GM21723 (cell line): ENCODE data around the gene FOXN3.
"Not testable (repeated sequence)": the region's sequence is repeated elsewhere in the genome, so short reads cannot be mapped to it uniquely, and the experiment has no call there.

Experiments used
- ATAC-seq: cut with Tn5 transposase; IDR thresholded peaks from one replicate; pipeline ENCODE4 v1.9.1; 2021; ENCODE audit warnings: mild to moderate bottlenecking, moderate library complexity; ENCODE audit not compliant: unreplicated experiment

Gene FOXN3

GRCh38 chr14:89207925-89208328, 209.1 kb downstream of the FOXN3 start:
- ATAC-seq, result no peak

- ATAC-seq, result no peak
These were observed 210.5 kb downstream of the FOXN3 start for GRCh38 chr14:89206389-89207031.

- ATAC-seq, result no peak
These were observed 211.8 kb downstream of the FOXN3 start for GRCh38 chr14:89205137-89205740.

GRCh38 chr14:89202413-89203190, 214.4 kb downstream of the FOXN3 start:
- no peak for ATAC-seq

GRCh38 chr14:89201645-89202044, 215.4 kb downstream of the FOXN3 start:
- no peak for ATAC-seq

GRCh38 chr14:89199357-89199756, 217.7 kb downstream of the FOXN3 start:
- ATAC-seq, result not testable (repeated sequence)

- no peak for ATAC-seq
These were observed 218.3 kb downstream of the FOXN3 start for GRCh38 chr14:89198544-89199329.

GRCh38 chr14:89197623-89198022, 219.4 kb downstream of the FOXN3 start:
- no peak for ATAC-seq

- ATAC-seq, result no peak
These were observed 220.5 kb downstream of the FOXN3 start for GRCh38 chr14:89196545-89196944.

- ATAC-seq, result no peak
These were observed 222.7 kb downstream of the FOXN3 start for GRCh38 chr14:89194376-89194775.

GRCh38 chr14:89190765-89191513, 226.1 kb downstream of the FOXN3 start:
- no peak for ATAC-seq

GRCh38 chr14:89188492-89188891, 228.5 kb downstream of the FOXN3 start:
- ATAC-seq, result no peak

- no peak for ATAC-seq
These were observed 229.5 kb downstream of the FOXN3 start for GRCh38 chr14:89187501-89187900.

GRCh38 chr14:89186856-89187376, 230.1 kb downstream of the FOXN3 start:
- ATAC-seq, result no peak

- ATAC-seq, result no peak
These were observed 230.8 kb downstream of the FOXN3 start for GRCh38 chr14:89185919-89186855.

- no peak for ATAC-seq
These were observed 232.1 kb downstream of the FOXN3 start for GRCh38 chr14:89184952-89185351.

- ATAC-seq, result no peak
These were observed 234.7 kb downstream of the FOXN3 start for GRCh38 chr14:89182326-89182725.

- no peak for ATAC-seq
These were observed 236.5 kb downstream of the FOXN3 start for GRCh38 chr14:89180546-89180945.

- ATAC-seq, result no peak
These were observed 237.1 kb downstream of the FOXN3 start for GRCh38 chr14:89179891-89180404.
